Measurements from ENCODE around the gene CFAP65. TPM values are rescaled to one million over a fixed set of nuclear protein-coding genes. Genes with fewer than 3 reads are reported as not detected.

CFAP65 gene
- polyA plus RNA-seq, 1 donor (not counting 4 experiments of a cell fraction or from before 2014, with no cell fraction given): not detected

DNA sequence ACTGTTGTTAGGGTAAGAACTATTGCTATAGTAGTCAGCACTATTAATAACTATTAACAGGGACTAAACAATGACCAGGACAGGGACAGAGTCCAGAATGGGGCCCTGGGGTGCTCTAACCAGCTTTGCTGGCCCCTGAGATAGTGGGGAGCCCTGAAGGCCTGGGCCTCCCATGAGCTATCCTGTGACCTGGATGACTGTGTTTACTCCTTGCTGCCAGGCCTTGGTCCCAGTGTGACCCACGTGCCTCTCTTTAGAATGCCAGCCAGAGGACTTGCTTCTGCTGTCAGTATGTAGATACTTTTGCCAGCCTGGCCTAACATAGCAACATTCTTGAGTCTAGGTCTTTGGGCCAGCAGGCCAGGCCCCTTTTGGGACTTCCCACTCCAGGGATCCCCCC, 70.4 kb downstream of the CFAP65 start:
- no peak for FAIRE-seq

DNA sequence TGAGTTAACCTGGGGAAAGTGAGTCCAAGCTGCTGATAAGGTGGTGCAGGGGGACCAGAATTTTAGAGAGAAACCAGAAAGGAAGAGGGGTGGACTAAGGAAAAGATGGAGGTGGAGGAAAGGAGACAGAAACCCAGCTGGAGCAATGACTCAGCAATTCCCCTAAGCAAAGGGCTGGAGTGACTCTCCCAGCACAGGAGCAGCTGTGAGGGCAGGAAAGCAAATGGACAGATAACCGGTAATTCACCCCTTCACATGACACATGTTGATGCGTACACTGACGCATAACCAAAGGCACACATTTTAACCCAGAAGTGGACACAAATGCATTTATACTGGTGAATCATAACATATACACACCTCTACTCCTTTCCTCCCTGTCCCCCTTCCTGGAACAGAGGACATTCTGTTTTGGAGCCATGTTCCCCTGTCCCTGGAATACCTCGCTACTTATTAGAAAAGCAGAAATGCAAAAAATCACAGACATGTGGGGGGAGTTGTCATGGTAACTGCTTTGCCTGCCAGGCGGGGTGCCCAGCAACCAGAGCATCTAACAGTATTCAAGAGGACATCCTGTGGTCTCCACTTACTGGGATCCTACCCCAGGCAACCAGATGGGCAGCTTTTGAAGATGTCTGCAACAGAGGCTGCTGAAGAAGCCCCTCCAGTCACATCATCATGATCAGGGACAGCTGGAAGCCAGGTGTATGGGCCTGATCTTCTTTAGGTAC, 77.1 kb downstream of the CFAP65 start:
- dilution Hi-C loops (cut with MboI; ENCODE audit: extremely low pct_ligation_motif_present, low sequenced_read_pairs): no loop called here
- Histone ChIP-seq H3K27me3 (ENCODE audit: control insufficient read depth, extremely low read depth, insufficient read depth, low read length) (peaks cover 42% of the 10 kb centered on the region), H3K36me3 (ENCODE audit: control insufficient read depth in 2 of 2, extremely low read depth in 1 of 2, insufficient read depth in 2 of 2, low read length in 2 of 2) (no peaks in the 10 kb centered on the region), H3K4me3 (ENCODE audit: control insufficient read depth in 2 of 3, extremely low read depth in 1 of 3, insufficient read depth in 2 of 3, low read depth in 1 of 3, low read length in 3 of 3) (no peak overlapping the region), H2AFZ (ENCODE audit: control insufficient read depth, low read length) (no peak overlapping the region), H3K9me1 (ENCODE audit: control insufficient read depth, extremely low read depth, insufficient read depth, low read length) (no peaks in the 10 kb centered on the region), H3K9ac (ENCODE audit: control insufficient read depth, extremely low read depth, insufficient read depth, low read length) (no peak overlapping the region), H3K79me2 (ENCODE audit: control insufficient read depth, insufficient read depth, low read length) (no peaks in the 10 kb centered on the region), H3K9me3 (ENCODE audit: control insufficient read depth, low read depth, low read length) (no peaks in the 10 kb centered on the region), H3K4me2 (ENCODE audit: control insufficient read depth, extremely low read depth, insufficient read depth, low read depth, low read length) (peak overlapping the region; percentile 77), H3K4me1 (ENCODE audit: control insufficient read depth, extremely low read depth, insufficient read depth, low read length) (peaks cover 10% of the 10 kb centered on the region), H3K27ac (ENCODE audit: control insufficient read depth, insufficient read depth, low read length) (peak overlapping the region; percentile 8), H4K20me1 (ENCODE audit: control insufficient read depth, extremely low read depth, insufficient read depth, low read length) (peaks cover 8% of the 10 kb centered on the region)
- no peak for TF ChIP-seq EZH2 (IDR thresholded peaks at IDR 0.05; ENCODE audit: low read length)
- TF ChIP-seq, protein P1, sequence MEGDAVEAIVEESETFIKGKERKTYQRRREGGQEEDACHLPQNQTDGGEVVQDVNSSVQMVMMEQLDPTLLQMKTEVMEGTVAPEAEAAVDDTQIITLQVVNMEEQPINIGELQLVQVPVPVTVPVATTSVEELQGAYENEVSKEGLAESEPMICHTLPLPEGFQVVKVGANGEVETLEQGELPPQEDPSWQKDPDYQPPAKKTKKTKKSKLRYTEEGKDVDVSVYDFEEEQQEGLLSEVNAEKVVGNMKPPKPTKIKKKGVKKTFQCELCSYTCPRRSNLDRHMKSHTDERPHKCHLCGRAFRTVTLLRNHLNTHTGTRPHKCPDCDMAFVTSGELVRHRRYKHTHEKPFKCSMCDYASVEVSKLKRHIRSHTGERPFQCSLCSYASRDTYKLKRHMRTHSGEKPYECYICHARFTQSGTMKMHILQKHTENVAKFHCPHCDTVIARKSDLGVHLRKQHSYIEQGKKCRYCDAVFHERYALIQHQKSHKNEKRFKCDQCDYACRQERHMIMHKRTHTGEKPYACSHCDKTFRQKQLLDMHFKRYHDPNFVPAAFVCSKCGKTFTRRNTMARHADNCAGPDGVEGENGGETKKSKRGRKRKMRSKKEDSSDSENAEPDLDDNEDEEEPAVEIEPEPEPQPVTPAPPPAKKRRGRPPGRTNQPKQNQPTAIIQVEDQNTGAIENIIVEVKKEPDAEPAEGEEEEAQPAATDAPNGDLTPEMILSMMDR (optimal IDR thresholded peaks at IDR 0.05 in 1 of 3, IDR thresholded peaks at IDR 0.05 in 1 of 3, conservative IDR thresholded peaks at IDR 0.05 in 1 of 3; ENCODE audit: extremely low read depth in 1 of 3, insufficient read depth in 2 of 3, low read length in 3 of 3): no peak
- FAIRE-seq (no peak), DNase-seq (ENCODE audit: low read depth, low spot score) (peak; percentile 50)

More for the DNA sequence above, 70.4 kb downstream of the CFAP65 start:
- Histone ChIP-seq H3K4me1 (ENCODE audit: control insufficient read depth, extremely low read depth, insufficient read depth, low read length) (no peaks in the 10 kb centered on the region), H3K36me3 (ENCODE audit: control insufficient read depth in 2 of 2, extremely low read depth in 1 of 2, insufficient read depth in 2 of 2, low read length in 2 of 2) (no peaks in the 10 kb centered on the region), H3K9ac (ENCODE audit: control insufficient read depth, extremely low read depth, insufficient read depth, low read length) (no peak overlapping the region), H2AFZ (ENCODE audit: control insufficient read depth, low read length) (no peak overlapping the region), H3K4me3 (ENCODE audit: control insufficient read depth in 2 of 3, extremely low read depth in 1 of 3, insufficient read depth in 2 of 3, low read depth in 1 of 3, low read length in 3 of 3) (no peak overlapping the region), H3K4me2 (ENCODE audit: control insufficient read depth, extremely low read depth, insufficient read depth, low read depth, low read length) (no peak overlapping the region), H3K79me2 (ENCODE audit: control insufficient read depth, insufficient read depth, low read length) (no peaks in the 10 kb centered on the region), H3K9me3 (ENCODE audit: control insufficient read depth, low read depth, low read length) (no peaks in the 10 kb centered on the region), H3K9me1 (ENCODE audit: control insufficient read depth, extremely low read depth, insufficient read depth, low read length) (no peaks in the 10 kb centered on the region), H3K27me3 (ENCODE audit: control insufficient read depth, extremely low read depth, insufficient read depth, low read length) (peaks cover 20% of the 10 kb centered on the region), H4K20me1 (ENCODE audit: control insufficient read depth, extremely low read depth, insufficient read depth, low read length) (peaks cover 2% of the 10 kb centered on the region), H3K27ac (ENCODE audit: control insufficient read depth, insufficient read depth, low read length) (no peak overlapping the region)
- TF ChIP-seq, protein P1 (optimal IDR thresholded peaks at IDR 0.05 in 1 of 3, IDR thresholded peaks at IDR 0.05 in 1 of 3, conservative IDR thresholded peaks at IDR 0.05 in 1 of 3; ENCODE audit: extremely low read depth in 1 of 3, insufficient read depth in 2 of 3, low read length in 3 of 3): no peak
- no peak for TF ChIP-seq EZH2 (IDR thresholded peaks at IDR 0.05; ENCODE audit: low read length)
- dilution Hi-C loops (cut with MboI; ENCODE audit: extremely low pct_ligation_motif_present, low sequenced_read_pairs): no loop called here
- DNase-seq (ENCODE audit: low read depth, low spot score): no peak

All from keratinocyte (primary cell).